ENCODE measurements around the gene SFMBT2. TPM values are rescaled to one million over a fixed set of nuclear protein-coding genes. Genes with fewer than 3 reads are reported as not detected.

Gene SFMBT2
- total and polyA plus RNA-seq, 10 of the 15 experiments (the other 5 are each of a cell fraction or from before 2014, with no cell fraction given), result 2.8 to 29.6 (median 15.1) TPM

DNA sequence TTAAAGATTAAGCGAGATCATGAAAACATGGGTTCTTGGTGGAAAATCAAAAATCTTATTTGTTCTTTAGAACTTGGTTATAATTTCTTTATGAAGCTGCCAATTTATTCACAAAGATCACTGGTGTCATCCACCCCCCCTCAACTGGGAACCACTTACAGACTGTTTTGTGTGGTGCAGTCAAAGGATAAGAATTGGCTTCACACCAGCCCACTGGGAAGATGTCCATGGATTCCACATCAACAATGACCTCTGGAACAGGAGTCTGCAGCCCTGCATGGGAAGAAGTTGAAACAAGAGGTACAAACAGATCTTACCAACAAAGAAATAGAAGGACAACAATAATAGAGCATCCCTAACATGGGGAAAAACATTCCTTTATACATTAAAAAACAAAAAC lies 205.2 kb downstream of the SFMBT2 start:
- Histone ChIP-seq H2AFZ (ENCODE audit: control insufficient read depth, low read depth, low read length) (no peak overlapping the region), H3K4me2 (ENCODE audit: control insufficient read depth, insufficient read depth) (no peak overlapping the region), H3K4me1 (ENCODE audit: control insufficient read depth, insufficient read depth, low read length) (no peaks in the 10 kb centered on the region), H3K79me2 (ENCODE audit: control insufficient read depth, insufficient read depth, low read length) (no peaks in the 10 kb centered on the region), H4K20me1 (ENCODE audit: control insufficient read depth, insufficient read depth) (no peaks in the 10 kb centered on the region), H3K9ac (ENCODE audit: control insufficient read depth, insufficient read depth, low read length) (no peak overlapping the region), H3K27me3 (replicated peaks in 1 of 2; ENCODE audit: control insufficient read depth in 2 of 2, insufficient read depth in 2 of 2, low read length in 1 of 2) (no peaks in the 10 kb centered on the region), H3K36me3 (ENCODE audit: control insufficient read depth in 2 of 2, insufficient read depth in 2 of 2, low read length in 1 of 2) (peaks cover 14 to 29% of the 10 kb centered on the region in 2 experiments), H3K4me3 (no peak overlapping the region), H3K9me3 (replicated peaks; ENCODE audit: control insufficient read depth, insufficient read depth, low read length) (no peaks in the 10 kb centered on the region), H3K27ac (ENCODE audit: control insufficient read depth, insufficient read depth) (no peak overlapping the region)
- SMC1A ChIA-PET (ENCODE audit: uncharacterized antibody, unreplicated experiment), result no interaction called here
- RAD21 ChIA-PET (ENCODE audit: unreplicated experiment), result no interaction called here
- no peak for ATAC-seq
- in situ Hi-C loops (cut with MboI) (no loop called here), intact Hi-C loops (cut with micrococcal nuclease; ENCODE audit: unreplicated experiment) (no loop called here)
- CTCF ChIA-PET, result interaction anchor here (0.8 kb wide), 1 partner anchor 84 kb away, joined by 3 read pairs; no protein-coding TSS in a partner anchor
- 95% methylated on average over 1 of the region's 1 CpG for WGBS (ENCODE audit: insufficient coverage, insufficient replicate concordance, low lambda C conversion rate, missing lambda C conversion rate)
- no peak for FAIRE-seq
- no peak for DNase-seq (ENCODE audit: low read depth, low spot score)
- TF ChIP-seq, protein P1, sequence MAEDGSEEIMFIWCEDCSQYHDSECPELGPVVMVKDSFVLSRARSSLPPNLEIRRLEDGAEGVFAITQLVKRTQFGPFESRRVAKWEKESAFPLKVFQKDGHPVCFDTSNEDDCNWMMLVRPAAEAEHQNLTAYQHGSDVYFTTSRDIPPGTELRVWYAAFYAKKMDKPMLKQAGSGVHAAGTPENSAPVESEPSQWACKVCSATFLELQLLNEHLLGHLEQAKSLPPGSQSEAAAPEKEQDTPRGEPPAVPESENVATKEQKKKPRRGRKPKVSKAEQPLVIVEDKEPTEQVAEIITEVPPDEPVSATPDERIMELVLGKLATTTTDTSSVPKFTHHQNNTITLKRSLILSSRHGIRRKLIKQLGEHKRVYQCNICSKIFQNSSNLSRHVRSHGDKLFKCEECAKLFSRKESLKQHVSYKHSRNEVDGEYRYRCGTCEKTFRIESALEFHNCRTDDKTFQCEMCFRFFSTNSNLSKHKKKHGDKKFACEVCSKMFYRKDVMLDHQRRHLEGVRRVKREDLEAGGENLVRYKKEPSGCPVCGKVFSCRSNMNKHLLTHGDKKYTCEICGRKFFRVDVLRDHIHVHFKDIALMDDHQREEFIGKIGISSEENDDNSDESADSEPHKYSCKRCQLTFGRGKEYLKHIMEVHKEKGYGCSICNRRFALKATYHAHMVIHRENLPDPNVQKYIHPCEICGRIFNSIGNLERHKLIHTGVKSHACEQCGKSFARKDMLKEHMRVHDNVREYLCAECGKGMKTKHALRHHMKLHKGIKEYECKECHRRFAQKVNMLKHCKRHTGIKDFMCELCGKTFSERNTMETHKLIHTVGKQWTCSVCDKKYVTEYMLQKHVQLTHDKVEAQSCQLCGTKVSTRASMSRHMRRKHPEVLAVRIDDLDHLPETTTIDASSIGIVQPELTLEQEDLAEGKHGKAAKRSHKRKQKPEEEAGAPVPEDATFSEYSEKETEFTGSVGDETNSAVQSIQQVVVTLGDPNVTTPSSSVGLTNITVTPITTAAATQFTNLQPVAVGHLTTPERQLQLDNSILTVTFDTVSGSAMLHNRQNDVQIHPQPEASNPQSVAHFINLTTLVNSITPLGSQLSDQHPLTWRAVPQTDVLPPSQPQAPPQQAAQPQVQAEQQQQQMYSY (CRISPR knock-in tag; IDR thresholded peaks at IDR 0.05), result no peak
- no peak for TF ChIP-seq TAF1 (IDR thresholded peaks at IDR 0.05; ENCODE audit: borderline replicate concordance, low read depth, low read length)
- TF ChIP-seq JUNB (IDR thresholded peaks at IDR 0.05), result no peak
- no peak for TF ChIP-seq ATF7 (IDR thresholded peaks at IDR 0.05; ENCODE audit: low read depth)
- no peak for TF ChIP-seq BMI1 (IDR thresholded peaks at IDR 0.05; ENCODE audit: borderline replicate concordance)
- no peak for TF ChIP-seq CHD1 (IDR thresholded peaks at IDR 0.05; ENCODE audit: low read depth, low read length)
- no peak for TF ChIP-seq NBN (IDR thresholded peaks at IDR 0.05)
- TF ChIP-seq, protein P2, sequence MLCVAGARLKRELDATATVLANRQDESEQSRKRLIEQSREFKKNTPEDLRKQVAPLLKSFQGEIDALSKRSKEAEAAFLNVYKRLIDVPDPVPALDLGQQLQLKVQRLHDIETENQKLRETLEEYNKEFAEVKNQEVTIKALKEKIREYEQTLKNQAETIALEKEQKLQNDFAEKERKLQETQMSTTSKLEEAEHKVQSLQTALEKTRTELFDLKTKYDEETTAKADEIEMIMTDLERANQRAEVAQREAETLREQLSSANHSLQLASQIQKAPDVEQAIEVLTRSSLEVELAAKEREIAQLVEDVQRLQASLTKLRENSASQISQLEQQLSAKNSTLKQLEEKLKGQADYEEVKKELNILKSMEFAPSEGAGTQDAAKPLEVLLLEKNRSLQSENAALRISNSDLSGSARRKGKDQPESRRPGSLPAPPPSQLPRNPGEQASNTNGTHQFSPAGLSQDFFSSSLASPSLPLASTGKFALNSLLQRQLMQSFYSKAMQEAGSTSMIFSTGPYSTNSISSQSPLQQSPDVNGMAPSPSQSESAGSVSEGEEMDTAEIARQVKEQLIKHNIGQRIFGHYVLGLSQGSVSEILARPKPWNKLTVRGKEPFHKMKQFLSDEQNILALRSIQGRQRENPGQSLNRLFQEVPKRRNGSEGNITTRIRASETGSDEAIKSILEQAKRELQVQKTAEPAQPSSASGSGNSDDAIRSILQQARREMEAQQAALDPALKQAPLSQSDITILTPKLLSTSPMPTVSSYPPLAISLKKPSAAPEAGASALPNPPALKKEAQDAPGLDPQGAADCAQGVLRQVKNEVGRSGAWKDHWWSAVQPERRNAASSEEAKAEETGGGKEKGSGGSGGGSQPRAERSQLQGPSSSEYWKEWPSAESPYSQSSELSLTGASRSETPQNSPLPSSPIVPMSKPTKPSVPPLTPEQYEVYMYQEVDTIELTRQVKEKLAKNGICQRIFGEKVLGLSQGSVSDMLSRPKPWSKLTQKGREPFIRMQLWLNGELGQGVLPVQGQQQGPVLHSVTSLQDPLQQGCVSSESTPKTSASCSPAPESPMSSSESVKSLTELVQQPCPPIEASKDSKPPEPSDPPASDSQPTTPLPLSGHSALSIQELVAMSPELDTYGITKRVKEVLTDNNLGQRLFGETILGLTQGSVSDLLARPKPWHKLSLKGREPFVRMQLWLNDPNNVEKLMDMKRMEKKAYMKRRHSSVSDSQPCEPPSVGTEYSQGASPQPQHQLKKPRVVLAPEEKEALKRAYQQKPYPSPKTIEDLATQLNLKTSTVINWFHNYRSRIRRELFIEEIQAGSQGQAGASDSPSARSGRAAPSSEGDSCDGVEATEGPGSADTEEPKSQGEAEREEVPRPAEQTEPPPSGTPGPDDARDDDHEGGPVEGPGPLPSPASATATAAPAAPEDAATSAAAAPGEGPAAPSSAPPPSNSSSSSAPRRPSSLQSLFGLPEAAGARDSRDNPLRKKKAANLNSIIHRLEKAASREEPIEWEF (IDR thresholded peaks at IDR 0.05; ENCODE audit: insufficient replicate concordance, low read depth, low read length), result no peak
- TF ChIP-seq IKZF1 (conservative IDR thresholded peaks at IDR 0.05), result no peak
- TF ChIP-seq, protein P3, sequence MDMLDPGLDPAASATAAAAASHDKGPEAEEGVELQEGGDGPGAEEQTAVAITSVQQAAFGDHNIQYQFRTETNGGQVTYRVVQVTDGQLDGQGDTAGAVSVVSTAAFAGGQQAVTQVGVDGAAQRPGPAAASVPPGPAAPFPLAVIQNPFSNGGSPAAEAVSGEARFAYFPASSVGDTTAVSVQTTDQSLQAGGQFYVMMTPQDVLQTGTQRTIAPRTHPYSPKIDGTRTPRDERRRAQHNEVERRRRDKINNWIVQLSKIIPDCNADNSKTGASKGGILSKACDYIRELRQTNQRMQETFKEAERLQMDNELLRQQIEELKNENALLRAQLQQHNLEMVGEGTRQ (IDR thresholded peaks at IDR 0.05; ENCODE audit: borderline replicate concordance, low read depth, low read length), result no peak
- TF ChIP-seq, protein P4, sequence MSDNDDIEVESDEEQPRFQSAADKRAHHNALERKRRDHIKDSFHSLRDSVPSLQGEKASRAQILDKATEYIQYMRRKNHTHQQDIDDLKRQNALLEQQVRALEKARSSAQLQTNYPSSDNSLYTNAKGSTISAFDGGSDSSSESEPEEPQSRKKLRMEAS (IDR thresholded peaks at IDR 0.05; ENCODE audit: low read depth, low read length), result no peak
- no peak for TF ChIP-seq CEBPB (IDR thresholded peaks at IDR 0.05; ENCODE audit: borderline replicate concordance in 1 of 2, low read depth in 2 of 2, low read length in 2 of 2)
- TF ChIP-seq ETV6 (conservative IDR thresholded peaks at IDR 0.05 in 1 of 2, IDR thresholded peaks at IDR 0.05 in 1 of 2; ENCODE audit: borderline replicate concordance in 1 of 2, low read depth in 1 of 2), result no peak
- TF ChIP-seq HDAC2 (IDR thresholded peaks at IDR 0.05), result no peak
- POLR2A ChIA-PET, result no interaction called here
- BruUV-seq (replicated peaks), result no TSS peak
